Measurements from ENCODE around the gene ECHS1.
"Not testable (repeated sequence)": the region's sequence is repeated elsewhere in the genome, so short reads cannot be mapped to it uniquely, and the experiment has no call there.

ECHS1 gene

GRCh38 chr10:133373174-133374090 lies at the start of gene ECHS1:
Gene ECHS1 (minus strand): TSS chr10:133373354. CDS start chr10:133373333, 21 bp downstream.
- Histone ChIP-seq H3K4me1 (ENCODE audit: control insufficient read depth in 2 of 2, insufficient read depth in 2 of 2, low read length in 2 of 2) (peaks cover 19 to 20% of the 10 kb centered on the region in 2 donors), H3K27ac (ENCODE audit: low read depth in 2 of 2, low read length in 2 of 2) (peak within 1 kb of the TSS; percentile 80 to 82), H3K36me3 (ENCODE audit: control insufficient read depth in 2 of 2, insufficient read depth in 2 of 2, low read length in 2 of 2) (peaks cover 17 to 20% of the 10 kb centered on the region in 2 donors), H3K9me3 (ENCODE audit: control insufficient read depth in 2 of 2, low read length in 2 of 2) (no peaks in the 10 kb centered on the region), H3K27me3 (ENCODE audit: control insufficient read depth in 2 of 2, insufficient read depth in 2 of 2, low read length in 2 of 2) (no peaks in the 10 kb centered on the region), H3K4me3 (ENCODE audit: low read length in 2 of 2) (peak within 1 kb of the TSS; percentile 71 to 93), H3K9ac (ENCODE audit: low read depth in 1 of 2, low read length in 2 of 2) (peak within 1 kb of the TSS; percentile 56 to 75)

- no peak overlapping the region for H3K27ac ChIP-seq (ENCODE audit: low read depth in 2 of 2, low read length in 2 of 2)
- H3K4me3 ChIP-seq (ENCODE audit: low read length in 2 of 2): no peak overlapping the region
- peaks cover 0 to 4% of the 10 kb centered on the region in 2 donors for H3K27me3 ChIP-seq (ENCODE audit: control insufficient read depth in 2 of 2, insufficient read depth in 2 of 2, low read length in 2 of 2)
- H3K36me3 ChIP-seq (ENCODE audit: control insufficient read depth in 2 of 2, insufficient read depth in 2 of 2, low read length in 2 of 2): peaks cover 7 to 17% of the 10 kb centered on the region in 2 donors
- H3K4me1 ChIP-seq (ENCODE audit: control insufficient read depth in 2 of 2, insufficient read depth in 2 of 2, low read length in 2 of 2): no peaks in the 10 kb centered on the region
- no peak overlapping the region for H3K9ac ChIP-seq (ENCODE audit: low read depth in 1 of 2, low read length in 2 of 2)
- H3K9me3 ChIP-seq (ENCODE audit: control insufficient read depth in 2 of 2, low read length in 2 of 2): no peaks in the 10 kb centered on the region
These were observed 49.2 kb upstream of the ECHS1 start for GRCh38 chr10:133422223-133422806.

GRCh38 chr10:133421336-133422222 lies 48.4 kb upstream of the ECHS1 start:
- no peak overlapping the region for H3K4me3 ChIP-seq (ENCODE audit: low read length in 2 of 2)
- no peak overlapping the region for H3K27ac ChIP-seq (ENCODE audit: low read depth in 2 of 2, low read length in 2 of 2)
- H3K4me1 ChIP-seq (ENCODE audit: control insufficient read depth in 2 of 2, insufficient read depth in 2 of 2, low read length in 2 of 2): no peaks in the 10 kb centered on the region
- H3K9ac ChIP-seq (ENCODE audit: low read depth in 1 of 2, low read length in 2 of 2): no peak overlapping the region
- peaks cover 0 to 4% of the 10 kb centered on the region in 2 donors for H3K27me3 ChIP-seq (ENCODE audit: control insufficient read depth in 2 of 2, insufficient read depth in 2 of 2, low read length in 2 of 2)
- no peaks in the 10 kb centered on the region for H3K9me3 ChIP-seq (ENCODE audit: control insufficient read depth in 2 of 2, low read length in 2 of 2)
- H3K36me3 ChIP-seq (ENCODE audit: control insufficient read depth in 2 of 2, insufficient read depth in 2 of 2, low read length in 2 of 2): peaks cover 7 to 17% of the 10 kb centered on the region in 2 donors

- H3K4me1 ChIP-seq (ENCODE audit: control insufficient read depth in 2 of 2, insufficient read depth in 2 of 2, low read length in 2 of 2): no peaks in the 10 kb centered on the region
- H3K9ac ChIP-seq (ENCODE audit: low read depth in 1 of 2, low read length in 2 of 2): no peak overlapping the region
- no peak overlapping the region for H3K4me3 ChIP-seq (ENCODE audit: low read length in 2 of 2)
- no peak overlapping the region for H3K27ac ChIP-seq (ENCODE audit: low read depth in 2 of 2, low read length in 2 of 2)
- peaks cover 0 to under 1% of the 10 kb centered on the region in 2 donors for H3K9me3 ChIP-seq (ENCODE audit: control insufficient read depth in 2 of 2, low read length in 2 of 2)
- peaks cover 7 to 20% of the 10 kb centered on the region in 2 donors for H3K36me3 ChIP-seq (ENCODE audit: control insufficient read depth in 2 of 2, insufficient read depth in 2 of 2, low read length in 2 of 2)
- H3K27me3 ChIP-seq (ENCODE audit: control insufficient read depth in 2 of 2, insufficient read depth in 2 of 2, low read length in 2 of 2): peaks cover 0 to 4% of the 10 kb centered on the region in 2 donors
These were observed 47.4 kb upstream of the ECHS1 start for GRCh38 chr10:133420579-133420978.

GRCh38 chr10:133420028-133420427 lies 46.9 kb upstream of the ECHS1 start:
- peaks cover 0 to 4% of the 10 kb centered on the region in 2 donors for H3K27me3 ChIP-seq (ENCODE audit: control insufficient read depth in 2 of 2, insufficient read depth in 2 of 2, low read length in 2 of 2)
- H3K36me3 ChIP-seq (ENCODE audit: control insufficient read depth in 2 of 2, insufficient read depth in 2 of 2, low read length in 2 of 2): peaks cover 9 to 25% of the 10 kb centered on the region in 2 donors
- no peaks in the 10 kb centered on the region for H3K4me1 ChIP-seq (ENCODE audit: control insufficient read depth in 2 of 2, insufficient read depth in 2 of 2, low read length in 2 of 2)
- no peak overlapping the region for H3K4me3 ChIP-seq (ENCODE audit: low read length in 2 of 2)
- no peak overlapping the region for H3K9ac ChIP-seq (ENCODE audit: low read depth in 1 of 2, low read length in 2 of 2)
- peaks cover 0 to 3% of the 10 kb centered on the region in 2 donors for H3K9me3 ChIP-seq (ENCODE audit: control insufficient read depth in 2 of 2, low read length in 2 of 2)
- H3K27ac ChIP-seq (ENCODE audit: low read depth in 2 of 2, low read length in 2 of 2): no peak overlapping the region

- no peaks in the 10 kb centered on the region for H3K4me1 ChIP-seq (ENCODE audit: control insufficient read depth in 2 of 2, insufficient read depth in 2 of 2, low read length in 2 of 2)
- no peak overlapping the region for H3K9ac ChIP-seq (ENCODE audit: low read depth in 1 of 2, low read length in 2 of 2)
- no peak overlapping the region for H3K27ac ChIP-seq (ENCODE audit: low read depth in 2 of 2, low read length in 2 of 2)
- peaks cover 11 to 25% of the 10 kb centered on the region in 2 donors for H3K36me3 ChIP-seq (ENCODE audit: control insufficient read depth in 2 of 2, insufficient read depth in 2 of 2, low read length in 2 of 2)
- H3K9me3 ChIP-seq (ENCODE audit: control insufficient read depth in 2 of 2, low read length in 2 of 2): peaks cover 0 to 3% of the 10 kb centered on the region in 2 donors
- H3K4me3 ChIP-seq (ENCODE audit: low read length in 2 of 2): no peak overlapping the region
- H3K27me3 ChIP-seq (ENCODE audit: control insufficient read depth in 2 of 2, insufficient read depth in 2 of 2, low read length in 2 of 2): peaks cover 0 to 4% of the 10 kb centered on the region in 2 donors
These were observed 46.2 kb upstream of the ECHS1 start for GRCh38 chr10:133419211-133419950.

GRCh38 chr10:133418289-133418993 lies 45.3 kb upstream of the ECHS1 start:
- Histone ChIP-seq H3K36me3 (ENCODE audit: control insufficient read depth in 2 of 2, insufficient read depth in 2 of 2, low read length in 2 of 2) (peaks cover 14 to 25% of the 10 kb centered on the region in 2 donors), H3K27me3 (ENCODE audit: control insufficient read depth in 2 of 2, insufficient read depth in 2 of 2, low read length in 2 of 2) (peaks cover 0 to 4% of the 10 kb centered on the region in 2 donors), H3K4me1 (ENCODE audit: control insufficient read depth in 2 of 2, insufficient read depth in 2 of 2, low read length in 2 of 2) (no peaks in the 10 kb centered on the region), H3K9ac (ENCODE audit: low read depth in 1 of 2, low read length in 2 of 2) (no peak overlapping the region), H3K27ac (ENCODE audit: low read depth in 2 of 2, low read length in 2 of 2) (no peak overlapping the region), H3K9me3 (ENCODE audit: control insufficient read depth in 2 of 2, low read length in 2 of 2) (peaks cover 0 to 3% of the 10 kb centered on the region in 2 donors), H3K4me3 (ENCODE audit: low read length in 2 of 2) (no peak overlapping the region)

- Histone ChIP-seq H3K36me3 (ENCODE audit: control insufficient read depth in 2 of 2, insufficient read depth in 2 of 2, low read length in 2 of 2) (peaks cover 29 to 35% of the 10 kb centered on the region in 2 donors), H3K9me3 (ENCODE audit: control insufficient read depth in 2 of 2, low read length in 2 of 2) (peaks cover 2 to 5% of the 10 kb centered on the region in 2 donors), H3K9ac (ENCODE audit: low read depth in 1 of 2, low read length in 2 of 2) (no peak overlapping the region), H3K4me1 (ENCODE audit: control insufficient read depth in 2 of 2, insufficient read depth in 2 of 2, low read length in 2 of 2) (no peaks in the 10 kb centered on the region), H3K27ac (ENCODE audit: low read depth in 2 of 2, low read length in 2 of 2) (no peak overlapping the region), H3K27me3 (ENCODE audit: control insufficient read depth in 2 of 2, insufficient read depth in 2 of 2, low read length in 2 of 2) (no peaks in the 10 kb centered on the region), H3K4me3 (ENCODE audit: low read length in 2 of 2) (no peak overlapping the region)
These were observed 42.6 kb upstream of the ECHS1 start for GRCh38 chr10:133415752-133416151.

- not testable (repeated sequence) for H3K27ac ChIP-seq (ENCODE audit: low read depth in 2 of 2, low read length in 2 of 2); H3K9ac ChIP-seq (ENCODE audit: low read depth in 1 of 2, low read length in 2 of 2); H3K4me1 ChIP-seq (ENCODE audit: control insufficient read depth in 2 of 2, insufficient read depth in 2 of 2, low read length in 2 of 2); H3K4me3 ChIP-seq (ENCODE audit: low read length in 2 of 2); H3K9me3 ChIP-seq (ENCODE audit: control insufficient read depth in 2 of 2, low read length in 2 of 2); H3K27me3 ChIP-seq (ENCODE audit: control insufficient read depth in 2 of 2, insufficient read depth in 2 of 2, low read length in 2 of 2)
- peaks cover 26 to 36% of the 10 kb centered on the region in 2 donors for H3K36me3 ChIP-seq (ENCODE audit: control insufficient read depth in 2 of 2, insufficient read depth in 2 of 2, low read length in 2 of 2)
These were observed 41.2 kb upstream of the ECHS1 start for GRCh38 chr10:133414401-133414800.

Measured in mucosa of rectum (tissue), 2 donors.